Measurements from ENCODE around the gene VAT1L.

DNA sequence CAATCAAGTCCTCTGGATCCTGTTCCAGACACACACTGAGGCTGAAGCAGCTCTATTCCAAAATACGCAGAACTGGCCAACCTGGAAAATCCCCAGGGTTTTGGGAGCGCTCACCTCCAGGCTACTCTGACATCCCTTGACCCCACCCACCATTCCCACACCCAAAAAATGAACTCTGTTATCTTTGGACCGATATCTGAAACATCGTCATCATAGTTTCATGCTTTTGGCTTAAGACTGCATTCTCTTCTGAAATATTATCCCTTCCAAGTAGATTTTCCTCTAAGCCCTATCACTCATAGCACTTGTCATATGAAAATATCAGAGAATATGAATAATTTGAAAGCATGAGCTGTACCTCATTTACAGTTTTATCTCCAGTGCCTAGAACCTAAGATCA, 34.7 kb downstream of the VAT1L start:
- no peak for TF ChIP-seq EP300 (IDR thresholded peaks at IDR 0.05)
- TF ChIP-seq, protein P1, sequence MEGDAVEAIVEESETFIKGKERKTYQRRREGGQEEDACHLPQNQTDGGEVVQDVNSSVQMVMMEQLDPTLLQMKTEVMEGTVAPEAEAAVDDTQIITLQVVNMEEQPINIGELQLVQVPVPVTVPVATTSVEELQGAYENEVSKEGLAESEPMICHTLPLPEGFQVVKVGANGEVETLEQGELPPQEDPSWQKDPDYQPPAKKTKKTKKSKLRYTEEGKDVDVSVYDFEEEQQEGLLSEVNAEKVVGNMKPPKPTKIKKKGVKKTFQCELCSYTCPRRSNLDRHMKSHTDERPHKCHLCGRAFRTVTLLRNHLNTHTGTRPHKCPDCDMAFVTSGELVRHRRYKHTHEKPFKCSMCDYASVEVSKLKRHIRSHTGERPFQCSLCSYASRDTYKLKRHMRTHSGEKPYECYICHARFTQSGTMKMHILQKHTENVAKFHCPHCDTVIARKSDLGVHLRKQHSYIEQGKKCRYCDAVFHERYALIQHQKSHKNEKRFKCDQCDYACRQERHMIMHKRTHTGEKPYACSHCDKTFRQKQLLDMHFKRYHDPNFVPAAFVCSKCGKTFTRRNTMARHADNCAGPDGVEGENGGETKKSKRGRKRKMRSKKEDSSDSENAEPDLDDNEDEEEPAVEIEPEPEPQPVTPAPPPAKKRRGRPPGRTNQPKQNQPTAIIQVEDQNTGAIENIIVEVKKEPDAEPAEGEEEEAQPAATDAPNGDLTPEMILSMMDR (IDR thresholded peaks at IDR 0.05): no peak
